ENCODE measurements around the gene RUBCN.
A peak's percentile ranks its signal among the peaks of the same experiment; 100 is the strongest.
"Not testable (repeated sequence)": the region's sequence is repeated elsewhere in the genome, so short reads cannot be mapped to it uniquely, and the experiment has no call there.

The RUBCN gene

DNA sequence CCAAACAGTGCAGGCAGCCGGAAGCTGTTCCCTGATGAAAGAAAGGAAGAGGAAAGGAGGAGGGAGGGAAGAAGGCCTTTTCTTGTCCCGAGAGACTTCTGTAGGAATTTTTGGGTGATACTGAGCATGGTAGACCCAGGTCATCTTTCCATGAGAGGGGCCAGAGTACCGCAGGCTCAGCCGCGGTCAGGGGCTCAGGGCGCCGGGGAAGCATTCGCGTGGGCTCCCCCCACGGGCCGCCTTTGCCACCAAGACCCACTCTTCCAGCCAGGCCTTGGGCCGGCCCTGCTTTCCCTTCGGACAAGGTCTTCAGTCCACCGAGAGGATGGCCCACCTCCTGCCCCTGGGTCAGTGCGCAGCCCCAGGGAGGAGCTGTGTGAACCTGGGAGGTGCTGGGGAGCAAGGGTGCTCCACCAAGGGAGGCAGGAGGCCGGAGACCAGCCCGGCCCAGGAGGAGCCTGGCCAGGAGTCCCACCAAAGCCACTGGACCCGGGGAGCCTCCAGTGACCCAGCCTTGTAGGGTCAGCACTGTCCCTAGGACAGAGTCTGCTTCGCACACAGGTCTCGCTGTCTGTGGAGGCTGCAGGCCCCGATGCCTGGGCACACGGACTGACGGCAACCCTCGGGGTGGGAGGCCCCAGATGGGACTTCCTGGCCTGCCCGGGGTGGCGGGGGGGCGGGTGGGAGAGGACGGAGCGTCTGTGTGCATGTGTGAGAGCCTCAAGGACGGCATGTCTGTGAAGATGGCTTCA is 79.0 kb downstream of the RUBCN start:
- not testable (repeated sequence) for DNase-seq (ENCODE audit: low spot score)

DNA sequence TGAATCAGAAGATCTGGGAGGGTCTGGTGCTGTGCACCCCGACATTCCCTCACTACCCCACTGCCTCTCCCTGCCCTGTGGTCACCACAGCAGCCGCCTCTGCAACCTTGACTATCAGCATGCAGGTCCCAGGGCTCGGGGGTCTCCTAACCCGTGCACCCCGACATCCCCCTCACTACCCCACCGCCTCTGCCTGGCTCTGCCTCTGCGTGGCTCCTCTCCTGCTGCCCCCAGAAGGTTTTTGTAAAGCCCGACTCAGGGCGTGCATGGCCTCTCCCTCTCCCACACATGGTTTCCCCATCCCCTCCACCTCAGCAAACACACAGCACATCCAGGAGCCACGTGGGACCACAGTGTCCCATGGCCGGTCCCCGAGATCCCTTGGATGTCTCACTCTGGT is 79.7 kb downstream of the RUBCN start:
- not testable (repeated sequence) for DNase-seq (ENCODE audit: low spot score)

DNA sequence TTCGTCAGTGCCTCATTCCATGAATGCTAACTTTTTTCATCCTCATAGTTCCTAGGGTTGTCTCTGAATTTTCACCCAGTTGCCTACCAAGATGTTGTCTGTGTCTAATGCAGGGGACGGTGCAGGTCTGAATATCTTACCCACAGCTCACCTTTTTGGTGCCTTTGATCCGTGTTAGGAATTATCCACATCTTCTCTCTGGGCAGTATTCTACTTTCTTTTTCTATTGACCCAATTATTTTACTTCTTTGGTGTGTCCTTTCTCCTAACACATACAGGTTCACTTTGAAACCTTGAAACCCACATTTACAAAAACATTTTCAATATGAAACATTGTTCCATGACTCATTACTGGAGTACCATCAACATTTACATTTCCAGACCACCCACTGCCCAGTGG is 80.6 kb downstream of the RUBCN start:
- not testable (repeated sequence) for DNase-seq (ENCODE audit: low spot score)

DNA sequence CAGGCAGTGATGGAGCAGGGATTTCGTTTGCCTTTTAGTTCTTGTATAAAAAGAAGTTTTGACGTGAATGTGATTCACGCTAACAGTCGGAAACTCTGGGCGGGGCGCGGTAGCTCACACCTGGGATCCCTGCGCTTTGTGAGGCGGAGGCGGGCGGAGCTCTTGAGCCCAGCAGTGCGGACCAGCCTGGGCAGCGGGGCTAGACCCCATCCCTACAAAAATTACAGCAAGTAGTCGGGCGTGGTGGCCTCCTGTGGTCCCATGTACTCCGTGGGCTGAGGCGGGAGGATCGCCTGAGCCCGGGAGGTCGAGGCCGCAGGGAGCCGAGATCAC is 81.7 kb downstream of the RUBCN start:
- not testable (repeated sequence) for DNase-seq (ENCODE audit: low spot score)

DNA sequence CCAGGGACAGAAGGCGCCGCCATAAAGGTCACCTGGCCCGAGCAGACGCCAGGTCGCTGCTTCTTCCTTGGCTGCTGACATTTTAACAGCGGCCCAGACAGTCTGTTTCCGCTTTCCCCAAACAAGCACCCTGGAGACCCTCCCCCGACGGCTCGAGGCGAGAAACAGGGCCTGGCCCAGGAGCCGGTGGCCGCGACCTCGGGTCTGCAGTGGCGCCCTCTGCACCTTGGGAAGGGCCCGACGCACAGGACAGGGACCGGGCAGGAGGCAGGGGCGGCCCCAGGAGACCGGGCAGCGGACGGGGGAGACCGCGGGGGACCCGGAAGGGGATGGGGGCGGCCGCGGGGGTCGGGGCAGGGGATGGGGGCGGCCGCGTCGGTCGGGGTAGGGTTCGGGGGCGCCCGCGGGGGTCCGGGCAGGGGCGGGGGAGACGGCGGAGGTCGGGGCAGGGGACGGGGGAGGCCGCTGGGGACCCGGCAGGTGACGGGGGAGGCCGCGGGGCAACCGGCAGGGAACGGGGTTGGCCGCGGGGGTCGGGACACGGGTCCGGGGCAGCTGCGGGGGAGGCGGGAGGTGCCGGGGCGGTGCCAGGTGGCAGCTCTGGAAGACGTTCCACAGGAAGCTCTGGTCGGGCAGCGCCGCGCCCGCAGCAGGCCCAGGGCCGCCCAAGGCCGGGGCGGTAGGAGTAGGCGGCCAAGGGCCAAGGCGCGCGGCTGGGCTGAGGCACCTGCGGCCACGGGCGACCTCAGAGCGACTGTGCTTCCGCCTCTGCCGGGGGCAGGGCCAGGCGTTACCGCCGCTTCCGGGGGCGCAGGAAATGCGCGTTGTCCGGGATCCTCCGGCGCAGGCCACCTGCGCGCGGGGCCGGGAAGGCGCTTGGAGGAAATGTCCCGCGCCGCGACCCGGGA is 82.4 kb downstream of the RUBCN start:
- DNase-seq (ENCODE audit: low spot score) = not testable (repeated sequence)

DNA sequence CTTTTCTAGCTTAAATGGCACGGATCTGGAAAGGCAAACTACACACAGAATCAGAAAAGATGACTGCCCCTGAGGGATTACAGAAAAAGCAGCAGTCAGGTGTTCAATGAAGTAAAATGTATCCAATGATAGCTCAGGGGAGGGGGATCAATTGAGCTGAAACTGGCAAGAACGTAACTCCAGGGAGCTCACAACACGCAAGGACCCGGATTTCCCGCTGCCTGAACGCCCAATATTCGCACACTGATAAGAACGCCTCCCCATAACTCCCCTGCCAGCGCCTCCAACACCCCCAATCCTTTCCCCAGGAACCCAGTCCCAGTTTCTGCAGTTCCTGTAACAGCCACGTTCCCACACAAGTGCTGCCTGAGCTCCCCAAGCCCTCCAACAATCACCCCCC is 83.8 kb downstream of the RUBCN start:
- not testable (repeated sequence) for DNase-seq (ENCODE audit: low spot score)

DNA sequence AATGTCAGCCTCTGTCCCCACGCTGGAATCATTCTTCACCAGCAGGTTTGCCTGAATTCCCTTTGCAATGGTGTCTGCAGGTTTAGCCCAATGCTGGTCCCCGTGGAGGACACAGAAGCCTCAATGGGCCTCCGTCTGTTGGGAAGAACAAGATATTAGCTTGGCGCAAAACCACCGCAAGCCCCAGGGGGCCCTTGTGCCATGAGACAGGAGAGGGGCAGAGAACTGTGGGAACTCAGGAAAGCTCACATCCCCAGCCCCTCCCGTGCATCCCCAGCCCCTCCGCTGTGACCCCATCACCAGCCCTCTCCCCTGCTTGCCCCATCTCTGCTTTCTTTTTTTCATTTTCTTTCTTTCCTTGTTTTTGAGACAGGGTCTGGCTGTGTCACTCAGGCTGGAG is 89.1 kb downstream of the RUBCN start:
- DNase-seq (ENCODE audit: low spot score) = not testable (repeated sequence)

DNA sequence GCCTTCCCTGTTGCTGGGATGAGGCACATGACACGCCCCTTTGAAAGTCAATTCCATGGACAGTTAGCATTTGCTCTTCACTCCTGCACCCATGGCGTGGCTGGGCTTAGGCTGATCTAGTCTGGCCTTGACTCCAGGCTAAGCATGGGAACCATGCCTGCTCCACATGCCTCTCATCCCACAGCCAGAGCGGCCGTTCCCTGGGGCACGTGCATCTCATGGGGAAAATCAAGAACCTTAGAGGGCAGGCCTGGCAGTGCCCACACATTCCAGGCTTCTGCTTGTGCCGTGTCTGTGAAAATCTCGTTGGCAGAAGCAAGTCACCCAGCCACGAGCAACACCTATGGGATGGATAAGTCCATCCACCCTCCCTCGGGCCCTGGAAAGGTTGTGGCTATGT is 89.5 kb downstream of the RUBCN start:
- DNase-seq (ENCODE audit: low spot score) = not testable (repeated sequence)

DNA sequence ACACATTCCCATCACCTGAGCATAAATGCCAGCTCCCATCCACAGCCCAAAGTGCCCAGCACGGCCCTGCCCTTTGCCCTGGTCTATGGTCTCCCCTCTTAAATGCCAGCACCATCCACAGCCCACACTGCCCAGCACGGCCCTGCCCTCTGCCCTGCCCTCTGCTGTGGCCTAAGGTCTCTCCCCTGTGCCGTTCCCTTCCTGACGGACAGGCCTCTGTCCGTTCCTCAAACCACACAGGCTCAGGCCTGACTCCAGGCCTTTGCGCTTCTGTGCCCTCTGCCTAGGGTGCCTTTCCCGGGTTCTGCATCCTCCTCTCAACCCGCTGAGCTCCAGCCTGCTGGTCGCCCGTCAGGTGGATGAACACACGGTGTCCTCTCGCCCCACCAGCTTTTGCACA is 90.4 kb downstream of the RUBCN start:
- not testable (repeated sequence) for DNase-seq (ENCODE audit: low spot score)

DNA sequence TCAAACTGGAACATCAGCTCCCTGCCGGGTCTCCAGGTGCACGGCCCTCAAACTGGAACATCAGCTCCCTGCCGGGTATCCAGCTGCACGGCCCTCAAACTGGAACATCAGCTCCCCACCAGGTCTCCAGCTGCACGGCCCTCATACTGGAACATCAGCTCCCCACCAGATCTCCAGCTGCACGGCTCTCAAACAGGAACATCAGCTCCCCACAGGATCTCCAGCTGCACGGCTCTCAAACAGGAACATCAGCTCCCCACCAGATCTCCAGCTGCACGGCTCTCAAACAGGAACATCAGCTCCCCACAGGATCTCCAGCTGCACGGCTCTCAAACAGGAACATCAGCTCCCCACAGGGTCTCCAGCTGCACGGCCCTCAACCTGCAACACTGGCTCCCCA is 99.1 kb downstream of the RUBCN start:
- DNase-seq (ENCODE audit: low spot score) = not testable (repeated sequence)

DNA sequence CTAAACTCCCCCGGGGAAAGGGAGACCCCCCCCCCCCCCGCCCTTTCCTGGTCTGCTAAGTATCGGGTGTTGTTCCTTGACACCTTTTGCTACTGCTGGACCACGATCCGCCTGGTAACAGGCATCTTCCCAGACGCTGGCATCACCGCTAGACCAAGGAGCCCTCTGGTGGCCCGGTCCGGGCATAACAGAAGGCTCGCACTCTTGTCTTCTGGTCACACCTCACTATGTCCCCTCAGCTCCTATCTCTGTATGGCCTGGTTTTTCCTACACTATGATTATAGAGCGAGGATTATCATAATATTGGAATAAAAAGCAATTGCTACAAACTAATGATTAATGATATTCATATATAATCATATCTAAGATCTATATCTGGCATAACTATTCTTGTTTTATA is 104.7 kb downstream of the RUBCN start:
- not testable (repeated sequence) for DNase-seq (ENCODE audit: low spot score)

DNA sequence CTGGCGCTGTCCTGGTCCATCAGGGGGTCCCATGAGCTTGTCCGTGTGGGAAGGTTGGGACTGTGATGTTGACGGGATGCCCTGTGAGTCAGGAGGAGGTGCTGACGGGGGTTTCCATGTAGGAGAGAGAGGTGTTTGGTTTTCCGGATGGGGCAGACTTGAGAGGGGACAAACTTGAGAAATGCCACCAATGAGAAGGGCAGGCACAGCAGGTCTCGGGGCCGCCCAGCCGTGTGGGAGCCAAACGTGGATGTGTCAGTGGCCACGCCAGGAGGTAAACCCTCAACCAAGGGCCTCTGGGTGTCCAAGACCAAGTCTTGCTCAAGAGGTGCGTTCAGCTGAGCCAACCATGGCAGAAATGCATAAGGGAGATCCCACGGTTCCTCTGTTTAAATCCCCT is 105.9 kb downstream of the RUBCN start:
- not testable (repeated sequence) for DNase-seq (ENCODE audit: low spot score)

DNA sequence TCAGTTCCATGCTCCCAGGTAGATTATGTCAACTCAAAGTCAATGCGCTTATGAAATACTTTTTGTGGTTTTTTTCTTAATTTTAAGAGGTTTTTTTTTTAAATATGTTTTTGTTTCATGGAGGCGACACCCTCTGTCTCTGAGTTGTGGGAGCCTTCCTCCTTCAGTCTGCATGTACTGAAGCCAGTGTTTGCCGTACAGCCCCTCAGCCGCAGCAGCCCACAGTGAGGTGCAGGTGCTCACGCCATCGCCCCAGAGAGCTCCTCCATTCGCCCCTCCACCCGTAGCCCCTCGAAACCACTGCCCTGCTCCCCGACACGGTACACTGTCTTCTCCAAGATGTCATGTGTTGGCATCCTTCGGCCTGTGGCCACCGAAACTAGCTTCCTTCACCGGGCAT is 107.4 kb downstream of the RUBCN start:
- not testable (repeated sequence) for DNase-seq (ENCODE audit: low spot score)

DNA sequence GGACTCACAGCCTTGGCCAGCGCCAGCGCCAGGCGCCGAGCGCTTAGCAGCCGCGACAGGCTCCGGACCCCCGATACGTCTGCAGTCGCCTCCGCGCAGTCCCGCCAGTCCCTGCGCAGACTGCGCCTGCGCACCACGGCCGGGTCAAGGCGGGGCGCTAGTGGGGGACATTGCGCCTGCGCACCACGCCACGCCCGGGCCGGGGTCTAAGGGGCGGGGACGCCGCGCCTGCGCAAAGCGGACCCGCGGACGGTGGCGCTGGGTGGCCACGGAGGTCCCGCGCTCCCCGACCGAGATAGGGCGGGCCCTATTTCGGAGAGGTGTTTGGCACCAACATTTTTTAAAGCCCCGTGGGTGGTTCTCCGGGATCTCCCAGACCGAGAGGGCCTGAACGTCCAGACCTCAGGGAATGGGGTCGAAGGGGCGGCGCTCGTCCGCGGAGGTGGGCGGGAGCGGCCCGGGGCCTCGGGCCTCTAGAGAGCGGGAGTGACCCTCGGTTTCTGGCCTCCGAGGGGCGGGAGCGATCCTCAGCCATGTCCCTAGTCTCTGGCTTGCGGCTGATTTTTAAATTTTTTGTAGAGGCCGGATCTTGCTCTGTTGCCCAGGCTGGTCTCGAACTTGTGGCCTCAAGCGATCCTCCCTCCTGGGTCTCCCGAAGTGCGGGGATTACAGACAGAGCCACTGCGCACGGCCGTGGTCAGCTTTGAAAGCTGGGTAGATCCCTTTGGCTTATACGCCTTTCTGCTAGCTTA is 108.8 kb downstream of the RUBCN start:
- peak; percentile 51 for DNase-seq (ENCODE audit: low spot score)

DNA sequence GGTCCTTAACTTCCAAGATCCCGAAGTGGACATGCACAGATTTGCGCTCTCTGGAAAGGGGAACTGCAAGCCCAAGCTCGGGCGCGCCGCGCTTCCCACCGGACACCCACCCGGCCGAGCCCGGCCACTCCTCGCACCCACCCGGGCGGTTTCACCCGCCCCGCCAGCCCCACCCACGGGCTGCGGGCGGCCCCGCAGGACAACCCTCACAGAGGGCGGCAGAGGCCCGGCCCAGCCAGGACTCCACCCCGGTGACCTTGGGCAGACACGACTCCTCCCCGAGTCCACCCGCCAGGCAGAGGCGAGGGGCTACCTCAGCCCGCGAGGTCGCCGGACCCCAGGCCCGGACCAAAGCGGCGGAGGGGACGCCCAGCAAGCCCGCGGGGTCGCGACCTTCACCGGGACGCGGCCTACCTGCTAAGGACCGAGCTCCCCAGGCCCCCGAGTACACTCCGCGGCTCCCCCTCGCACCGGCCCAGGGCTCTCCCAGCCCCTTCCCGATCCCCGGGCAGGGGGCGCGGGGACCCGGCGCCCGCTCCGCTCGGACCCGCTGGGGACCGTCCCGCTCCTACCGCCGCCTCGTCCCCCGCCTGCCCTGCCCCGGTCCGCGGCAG is 109.4 kb downstream of the RUBCN start:
- DNase-seq (ENCODE audit: low spot score) = not testable (repeated sequence)

DNA sequence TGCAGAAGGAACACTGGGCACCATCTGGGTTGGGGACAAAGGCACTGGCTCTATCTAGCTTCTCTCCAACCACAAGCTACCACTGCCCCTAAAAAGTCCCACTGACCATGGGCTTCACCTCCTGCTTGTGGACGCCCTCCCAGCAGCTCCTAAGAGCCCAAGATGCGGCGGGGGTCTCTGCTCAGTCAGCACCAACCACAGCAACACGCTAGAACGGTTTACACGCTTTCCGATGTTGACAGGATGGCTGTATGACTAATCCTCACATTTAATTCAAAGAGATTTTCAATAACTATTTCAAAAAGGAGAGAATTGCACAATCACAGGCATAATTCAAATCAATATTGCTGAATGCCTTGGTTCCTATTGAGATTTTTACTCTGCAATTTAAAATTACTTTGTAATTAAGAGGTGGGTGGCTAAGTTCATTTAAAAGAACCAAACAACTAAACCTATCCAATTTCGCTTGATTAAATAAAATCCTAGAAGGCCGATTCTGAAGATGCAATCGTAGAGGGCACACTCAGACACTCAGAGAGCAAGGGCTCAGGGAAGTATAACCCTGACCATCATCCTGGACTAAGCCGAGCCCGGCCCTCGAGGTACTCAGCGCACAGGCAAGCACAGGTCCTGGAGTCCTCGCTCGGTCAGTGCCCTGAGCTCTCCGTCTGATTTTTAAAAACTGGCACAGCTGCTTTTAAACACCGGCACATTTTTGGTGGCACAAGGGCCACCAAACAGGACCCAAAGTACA is 110.1 kb downstream of the RUBCN start:
- DNase-seq (ENCODE audit: low spot score) = not testable (repeated sequence)

DNA sequence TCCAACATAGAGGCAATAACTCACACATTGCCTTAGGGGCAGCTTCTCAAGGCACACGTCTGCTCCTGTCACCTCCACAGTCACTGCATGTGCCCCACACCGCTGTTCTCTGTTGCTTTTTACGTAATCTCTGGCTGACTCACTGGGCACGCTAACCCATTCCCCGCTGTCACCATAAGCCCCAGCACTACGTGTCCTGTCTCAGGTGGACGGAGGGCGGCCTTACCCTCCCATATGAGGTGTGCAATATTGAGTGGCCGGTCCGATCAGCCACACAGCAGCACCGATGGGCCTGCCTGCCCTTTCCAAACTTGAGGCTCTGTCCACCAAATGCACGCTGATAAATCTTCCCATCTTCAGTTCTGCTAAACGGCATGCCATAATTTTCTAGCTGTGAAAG is 115.2 kb downstream of the RUBCN start:
- not testable (repeated sequence) for DNase-seq (ENCODE audit: low spot score)

Data from germinal center (tissue), 1 donor.